COLO829 (cell line): ENCODE data around the gene OLR1.
"Not testable (repeated sequence)": the region's sequence is repeated elsewhere in the genome, so short reads cannot be mapped to it uniquely, and the experiment has no call there.

ENCODE experiments used
- DNase-seq: peaks from one replicate; pipeline ENCODE4 v3.0.0; 2012; ENCODE audit warnings: low spot score

The OLR1 gene

DNA sequence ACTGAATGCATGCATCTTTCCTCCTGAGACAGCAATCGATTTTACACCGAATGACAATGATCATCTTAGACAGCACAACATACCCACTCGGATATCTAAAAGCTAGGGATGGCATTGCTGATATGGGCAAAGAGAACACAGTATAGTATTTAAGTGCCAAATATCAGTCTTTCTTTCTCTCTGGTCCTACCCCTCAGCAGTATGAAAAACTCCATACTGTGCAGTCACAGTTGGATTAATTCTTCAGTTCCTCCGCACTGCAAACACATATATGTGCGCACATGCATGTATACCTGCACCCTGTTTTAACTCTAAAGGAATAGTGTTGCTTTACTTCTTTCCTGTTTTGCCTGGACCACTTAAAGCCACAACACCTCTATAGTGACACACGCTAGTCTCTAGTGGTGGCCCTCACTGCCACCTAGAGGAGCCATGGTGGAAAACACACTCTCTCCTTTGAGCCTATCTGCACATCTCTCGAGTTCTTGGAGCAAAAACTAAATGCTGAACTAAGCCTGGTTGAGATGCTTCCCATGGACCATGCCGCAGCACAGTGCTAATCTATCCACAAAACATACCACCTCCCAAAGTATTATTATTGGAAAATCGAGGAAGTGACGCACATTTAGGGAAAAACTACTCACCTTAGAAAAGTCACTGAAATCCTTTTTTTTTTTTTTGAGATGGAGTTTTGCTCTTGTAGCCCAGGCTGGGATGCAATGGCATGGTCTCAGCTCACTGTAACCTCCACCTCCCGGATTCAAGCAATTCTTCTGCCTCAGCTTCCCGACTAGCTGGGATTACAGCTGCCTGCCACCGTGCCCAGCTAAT is 18.8 kb upstream of the OLR1 start:
- peak; percentile 80 for DNase-seq

DNA sequence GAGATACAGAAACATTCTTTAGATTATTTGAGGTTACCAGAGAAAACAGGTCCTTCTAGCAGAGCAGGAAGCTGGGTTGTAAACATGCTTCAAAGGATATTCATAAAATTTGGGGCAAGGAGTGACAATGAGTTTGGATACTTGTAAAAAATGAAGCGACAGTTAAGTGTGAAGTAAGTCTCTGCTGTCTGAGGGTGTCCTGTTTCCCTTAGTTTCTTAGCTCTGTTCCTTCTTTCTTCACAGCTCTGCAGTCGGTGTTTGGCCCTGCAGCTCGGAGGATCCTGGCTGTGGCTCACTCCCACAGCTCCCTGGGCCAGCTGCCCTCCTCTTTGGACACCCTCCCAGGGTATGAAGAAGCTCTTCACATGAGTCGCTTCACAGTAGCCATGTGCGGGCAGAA is 17.7 kb upstream of the OLR1 start:
- no peak for DNase-seq

DNA sequence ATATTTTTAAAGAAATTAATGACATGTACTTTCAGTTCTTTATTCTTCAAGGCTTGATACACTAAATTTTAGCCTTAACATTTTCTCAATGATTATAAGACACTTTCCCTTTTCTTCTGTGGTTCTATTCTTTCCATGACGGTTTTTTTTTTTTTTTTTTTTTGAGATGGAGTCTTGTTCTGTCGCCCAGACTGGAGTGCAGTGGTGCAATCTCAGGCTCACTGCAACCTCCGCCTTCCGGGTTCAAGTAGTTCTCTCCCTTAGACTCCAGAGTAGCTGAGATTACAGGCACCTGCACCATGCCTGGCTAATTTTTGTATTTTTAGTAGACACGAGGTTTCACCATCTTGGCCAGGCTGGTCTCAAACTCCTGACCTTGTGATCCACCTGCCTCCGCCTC is 15.0 kb upstream of the OLR1 start:
- DNase-seq, result not testable (repeated sequence)

DNA sequence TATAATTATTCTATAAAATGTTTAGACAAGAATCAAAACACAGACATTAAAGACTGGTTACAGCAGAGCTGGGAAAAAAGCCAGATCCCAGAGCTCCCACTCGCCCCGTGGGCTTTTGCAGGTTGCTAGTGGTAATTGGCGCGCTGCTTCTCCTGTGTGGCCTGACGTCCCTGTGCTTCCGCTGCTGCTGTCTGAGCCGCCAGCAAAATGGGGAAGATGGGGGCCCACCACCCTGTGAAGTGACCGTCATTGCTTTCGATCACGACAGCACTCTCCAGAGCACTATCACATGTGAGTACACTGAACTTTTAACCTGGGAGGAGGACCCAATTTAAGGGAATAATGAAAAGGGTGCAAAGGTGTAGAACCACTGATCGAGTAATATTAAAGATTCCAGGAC is 14.4 kb upstream of the OLR1 start:
- DNase-seq, result no peak

DNA sequence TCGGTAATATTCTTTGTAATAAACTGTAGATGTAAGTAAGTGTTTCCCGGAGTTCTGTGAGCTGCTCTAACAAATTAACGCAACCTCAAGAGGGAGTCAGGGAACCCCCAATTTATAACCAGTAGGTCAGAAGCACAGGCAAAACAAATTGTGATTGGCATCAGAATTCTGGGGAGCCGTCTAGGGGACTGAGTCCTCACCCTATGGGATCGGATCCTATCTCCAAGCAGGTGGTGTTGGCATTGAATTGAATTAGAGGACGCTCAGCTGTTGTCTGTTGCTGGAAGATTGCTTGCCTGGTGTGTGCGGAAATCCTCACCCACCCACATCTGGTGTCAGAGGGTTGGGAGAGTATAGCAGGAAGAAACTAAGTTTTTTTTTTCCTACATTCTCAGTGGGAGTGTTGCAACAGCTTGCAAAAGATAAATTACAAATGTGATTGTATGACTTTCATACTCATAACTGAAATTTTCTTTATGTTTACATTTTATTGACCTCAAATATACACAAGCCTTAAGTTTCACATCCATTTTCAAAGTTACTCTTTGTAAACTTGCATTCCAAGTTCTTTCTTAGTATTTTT is 12.4 kb upstream of the OLR1 start:
- DNase-seq, result no peak

DNA sequence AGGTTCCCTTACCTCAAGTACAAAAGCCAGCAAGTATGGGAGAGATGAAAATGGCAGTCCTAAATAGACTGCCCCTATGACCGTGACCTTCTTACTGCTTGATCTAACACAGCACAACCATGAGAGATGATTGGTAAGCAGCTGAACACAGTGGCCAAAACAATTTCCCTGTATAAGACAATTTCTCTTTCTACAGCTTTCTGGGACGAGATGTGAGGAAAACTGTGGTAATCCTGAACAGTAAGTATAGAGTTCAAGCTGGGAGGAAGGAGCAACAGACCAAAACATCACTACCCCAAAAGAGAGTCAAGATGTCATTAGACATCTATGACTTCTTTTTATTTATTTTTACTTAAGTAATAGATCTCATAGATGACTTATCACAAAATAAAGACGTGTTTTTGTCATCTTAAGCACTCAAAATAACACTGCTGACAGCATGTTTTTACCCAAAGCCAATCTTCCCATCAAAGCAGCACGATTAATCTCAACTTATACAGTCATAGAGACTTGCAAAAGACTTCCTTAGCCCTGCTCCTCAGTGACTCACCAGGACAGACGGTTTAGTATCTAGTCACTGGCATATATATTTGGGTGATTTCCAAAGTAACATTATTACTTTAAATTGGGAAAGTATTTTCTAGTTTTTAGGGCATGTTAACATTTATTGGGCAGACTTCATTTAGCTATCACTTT is 10.6 kb upstream of the OLR1 start:
- no peak for DNase-seq

DNA sequence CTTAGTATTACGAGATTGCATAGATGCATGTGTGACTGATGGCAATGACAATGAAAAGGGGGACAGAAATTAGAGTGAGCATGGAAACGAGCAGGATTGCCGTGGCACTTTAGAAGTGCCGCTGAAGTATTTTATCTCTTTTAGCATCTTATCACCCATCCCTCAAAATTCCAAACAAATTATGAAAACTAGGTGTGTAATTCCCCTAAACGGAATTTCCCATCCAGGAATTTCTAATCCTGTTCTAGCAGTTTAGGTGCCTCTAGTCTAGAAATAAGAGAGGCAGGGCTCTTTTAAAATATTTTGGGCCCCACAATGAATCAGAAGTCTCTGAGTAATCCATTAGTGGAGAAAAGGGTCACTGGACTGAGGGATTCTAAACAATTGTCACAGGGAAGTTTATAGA is 7.8 kb upstream of the OLR1 start:
- no peak for DNase-seq

DNA sequence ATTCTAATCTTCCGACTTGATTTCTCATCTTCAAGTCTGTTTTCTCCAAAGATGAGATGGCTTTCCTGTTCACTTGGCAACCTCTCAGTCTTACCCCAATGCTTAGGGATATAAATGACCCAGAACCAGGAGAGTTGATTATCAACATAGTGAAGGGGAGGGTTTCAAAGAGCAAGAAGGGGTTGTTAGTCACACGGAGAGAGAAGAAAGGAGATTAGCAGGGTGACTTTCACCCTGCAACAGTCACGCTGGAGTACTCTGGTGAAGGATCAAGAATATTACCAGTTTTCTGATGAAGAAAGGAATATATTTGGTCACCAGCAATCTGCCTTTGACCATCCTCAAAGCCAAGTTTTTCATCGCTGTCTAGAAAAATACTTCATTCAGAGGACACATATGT is 6.9 kb upstream of the OLR1 start, which contains the start of gene TMEM52B:
Gene TMEM52B, plus strand, starts transcription at position 212 of the 400 bp plus-strand sequence. CDS start 543 bp downstream, outside the sequence.
- no peak for DNase-seq

DNA sequence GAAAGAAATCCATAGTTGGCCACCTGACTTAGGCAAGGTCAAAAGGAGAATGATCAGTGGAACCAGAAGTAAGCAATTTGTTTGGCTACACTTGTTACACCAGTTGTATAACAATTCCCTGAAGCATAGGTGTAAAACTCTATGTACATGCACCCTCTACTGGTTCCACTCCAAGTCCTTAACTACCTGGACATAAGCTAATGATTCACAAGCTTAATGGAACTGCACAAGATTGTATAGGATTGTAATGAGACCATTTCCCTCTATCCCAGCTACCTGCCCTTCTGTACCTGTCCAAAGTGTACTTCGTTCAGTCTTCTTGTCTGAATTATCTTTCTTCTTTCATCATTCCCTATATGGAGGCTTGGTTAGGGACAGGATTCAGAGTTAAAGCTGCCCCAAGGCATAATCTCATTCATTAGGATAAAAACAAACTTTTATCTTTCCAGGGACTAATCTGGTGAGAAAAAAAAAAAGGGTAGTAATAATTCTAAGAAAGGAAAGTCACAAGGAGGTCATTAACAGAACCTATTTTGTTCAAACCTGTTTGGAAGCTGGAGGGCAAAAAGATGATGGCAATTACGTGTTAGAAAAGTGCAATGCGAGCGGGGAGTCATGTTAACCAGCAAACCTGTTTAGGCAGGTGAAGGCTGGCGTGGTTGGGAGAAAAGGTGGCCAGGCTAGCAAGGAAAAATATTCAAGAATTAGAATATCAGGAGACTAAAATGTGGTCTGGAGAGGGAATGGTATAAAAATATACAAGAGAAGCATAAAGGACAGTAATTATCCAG is 4.1 kb upstream of the OLR1 start:
- DNase-seq, result no peak

DNA sequence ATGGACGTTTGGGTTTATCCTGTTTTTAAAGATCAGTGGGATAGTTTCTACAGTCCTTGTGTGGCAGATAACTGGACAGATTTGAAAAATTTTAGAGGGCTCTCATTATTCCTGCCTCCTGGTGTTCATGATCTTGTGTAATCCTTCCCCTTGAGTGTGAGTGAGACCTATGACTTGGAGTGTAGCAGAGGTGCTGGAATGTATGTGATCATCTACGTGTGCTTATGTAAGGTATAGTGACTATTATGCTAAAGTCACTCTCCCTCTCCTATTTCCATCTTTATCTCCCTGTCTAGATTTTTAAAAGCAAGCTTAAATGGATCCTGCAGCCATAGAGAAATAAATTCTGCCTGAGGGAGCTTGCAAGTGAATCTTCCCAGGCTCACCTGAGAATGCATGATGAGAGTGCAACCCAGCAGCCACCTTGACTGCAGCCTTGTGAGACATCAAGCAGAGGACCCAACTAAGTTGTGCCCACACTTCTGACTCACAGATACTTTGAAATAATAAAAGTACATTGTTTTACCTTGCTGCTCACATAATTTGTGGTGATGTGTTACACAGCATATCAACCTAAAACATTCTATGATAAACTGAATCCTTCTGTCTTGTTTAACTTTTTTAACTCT is 3.2 kb upstream of the OLR1 start:
- no peak for DNase-seq

DNA sequence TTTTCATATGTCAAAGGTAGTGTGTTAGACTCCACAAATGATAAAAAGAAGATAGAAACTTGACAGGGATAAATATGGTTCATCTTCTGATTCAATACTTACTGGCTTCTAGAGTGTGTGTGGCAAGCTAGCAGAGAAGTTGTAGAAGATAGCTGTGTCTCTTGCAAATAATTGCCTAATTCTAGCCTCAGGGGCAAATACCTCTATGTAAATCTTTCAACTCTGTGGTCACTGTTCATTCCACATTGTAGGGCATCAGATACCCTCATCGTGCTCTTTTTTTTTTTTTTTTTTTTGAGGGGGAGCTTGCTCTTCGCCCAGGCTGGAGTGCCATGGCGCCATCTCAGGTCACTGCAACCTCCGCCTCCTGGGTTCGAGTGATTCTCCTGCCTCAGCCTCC is 1.7 kb downstream of the OLR1 start:
- no peak for DNase-seq

DNA sequence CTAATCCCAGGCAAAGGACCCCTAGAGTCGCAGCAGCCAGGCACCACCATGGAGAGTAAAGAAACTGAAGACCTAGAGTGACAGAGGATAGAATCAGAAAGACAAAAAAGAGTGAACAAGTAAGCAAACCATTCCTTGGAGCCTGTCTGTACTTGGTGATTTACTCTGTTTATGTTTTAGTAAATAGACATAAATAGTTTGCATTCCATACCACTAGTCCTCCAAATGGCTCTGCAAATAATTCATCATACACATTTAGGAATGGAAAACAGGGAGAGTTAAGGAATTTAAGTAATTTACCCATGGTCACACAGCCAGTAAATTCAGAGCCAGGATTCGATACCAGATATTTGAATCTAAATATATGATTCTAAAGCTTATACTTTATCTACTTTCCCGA is 2.8 kb downstream of the OLR1 start:
- DNase-seq, result no peak

DNA sequence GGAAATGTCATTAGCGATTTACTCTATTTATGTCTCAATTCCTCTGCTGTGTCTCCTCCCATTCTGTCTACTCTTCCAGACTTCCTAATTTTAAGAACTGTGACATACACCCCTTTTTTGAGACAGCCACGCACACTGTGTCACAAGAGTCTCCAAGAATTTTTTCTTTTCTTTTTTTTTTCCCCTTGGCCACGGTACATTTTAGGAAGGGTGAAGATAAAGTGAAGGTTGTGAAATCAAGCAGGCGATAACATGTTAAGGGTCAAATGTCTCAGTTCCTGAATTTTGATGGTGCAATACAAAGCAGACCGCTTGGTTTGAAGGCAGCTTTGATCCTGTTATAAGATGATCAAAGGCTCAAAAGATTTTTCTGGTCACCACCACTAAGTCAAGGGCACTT is 4.3 kb downstream of the OLR1 start:
- DNase-seq, result no peak

DNA sequence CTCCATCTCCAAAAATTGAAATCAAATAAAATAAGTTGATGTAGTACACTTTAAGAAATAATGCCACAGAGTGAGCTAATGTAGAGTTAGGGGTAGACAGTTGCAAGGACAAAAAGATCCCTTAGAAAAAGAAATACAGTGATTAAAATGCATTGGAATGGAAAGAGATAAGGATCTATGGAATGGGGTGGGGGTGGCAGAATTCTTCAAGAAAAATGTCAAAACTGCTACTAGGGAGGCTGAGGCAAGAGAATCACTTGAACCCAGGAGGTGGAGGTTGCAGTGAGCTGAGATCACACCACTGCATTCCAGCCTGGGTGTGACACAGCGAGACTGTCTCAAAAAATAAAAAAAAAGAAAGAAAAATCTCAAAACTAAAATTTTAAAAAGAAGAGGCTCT is 6.5 kb downstream of the OLR1 start:
- DNase-seq, result no peak

DNA sequence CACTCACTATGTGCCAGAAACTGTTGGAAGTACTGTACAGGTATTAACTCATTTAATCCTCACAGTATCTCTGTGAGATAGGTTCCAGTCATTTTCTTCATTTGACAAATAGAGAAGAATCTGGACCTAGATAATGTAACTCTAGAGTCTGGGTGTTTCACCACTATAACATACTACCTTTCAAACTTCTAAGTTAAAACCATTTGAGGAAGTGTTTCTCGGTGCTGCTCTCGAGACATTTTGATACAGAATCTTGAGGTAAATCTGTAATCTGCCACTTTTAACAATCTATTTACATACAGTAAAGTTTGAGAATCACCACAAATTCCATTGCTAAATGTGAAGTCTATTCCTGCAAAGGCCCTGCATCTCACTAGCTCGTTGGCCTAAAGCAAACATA is 8.8 kb downstream of the OLR1 start:
- DNase-seq, result no peak

DNA sequence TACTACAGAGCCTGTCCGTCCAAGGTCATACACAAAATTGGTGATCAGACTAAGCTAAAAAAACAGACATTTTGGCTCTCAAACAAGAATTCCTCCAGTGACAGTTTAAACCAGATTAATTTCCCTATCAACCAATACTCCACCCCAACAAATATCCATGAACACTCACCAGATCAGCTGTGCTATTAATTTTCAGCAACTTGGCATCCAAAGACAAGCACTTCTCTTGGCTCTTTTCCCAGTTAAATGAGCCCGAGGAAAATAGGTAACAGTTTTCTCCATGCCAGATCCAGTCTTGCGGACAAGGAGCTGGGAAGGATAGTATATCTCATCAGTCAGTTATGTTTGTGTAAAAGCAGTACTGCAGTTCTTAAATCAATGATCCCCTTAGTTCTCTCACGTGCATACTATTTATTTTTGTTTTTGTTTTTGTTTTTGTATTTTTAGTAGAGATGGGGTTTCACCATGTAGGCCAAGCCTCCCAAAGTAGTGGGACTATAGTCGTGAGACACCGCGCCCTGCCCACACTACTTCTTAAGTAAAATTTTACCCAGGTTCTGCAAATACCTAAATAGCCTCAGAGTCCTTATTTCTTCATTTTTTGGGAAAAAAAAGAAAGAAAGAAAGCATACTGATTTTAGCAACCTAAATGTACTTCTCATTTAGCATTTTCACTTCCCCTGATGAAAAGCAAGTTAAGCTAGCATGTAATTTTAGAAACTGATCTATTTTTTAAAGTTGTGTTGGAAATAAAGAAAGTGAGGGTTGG is 11.1 kb downstream of the OLR1 start:
- DNase-seq, result no peak

DNA sequence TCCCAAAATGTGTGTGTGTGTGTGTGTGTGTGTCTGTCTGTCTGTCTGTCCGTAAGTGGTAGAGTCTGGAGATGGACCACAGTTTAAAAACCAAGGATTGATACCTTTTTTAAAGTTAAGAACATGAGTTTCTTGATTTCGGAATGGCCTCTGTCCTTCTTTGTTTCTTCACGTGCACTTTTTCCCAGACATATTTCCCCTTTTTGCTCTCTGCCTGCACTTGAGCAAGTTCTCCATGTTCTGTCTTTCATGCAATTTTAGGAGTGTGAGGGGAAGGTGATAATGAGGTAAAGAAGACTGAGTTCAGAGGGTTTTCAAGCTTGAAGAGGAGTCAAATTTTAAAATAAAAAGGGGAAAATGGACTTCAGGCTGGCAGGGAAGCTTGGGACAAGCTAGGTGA is 12.7 kb downstream of the OLR1 start:
- DNase-seq, result no peak

DNA sequence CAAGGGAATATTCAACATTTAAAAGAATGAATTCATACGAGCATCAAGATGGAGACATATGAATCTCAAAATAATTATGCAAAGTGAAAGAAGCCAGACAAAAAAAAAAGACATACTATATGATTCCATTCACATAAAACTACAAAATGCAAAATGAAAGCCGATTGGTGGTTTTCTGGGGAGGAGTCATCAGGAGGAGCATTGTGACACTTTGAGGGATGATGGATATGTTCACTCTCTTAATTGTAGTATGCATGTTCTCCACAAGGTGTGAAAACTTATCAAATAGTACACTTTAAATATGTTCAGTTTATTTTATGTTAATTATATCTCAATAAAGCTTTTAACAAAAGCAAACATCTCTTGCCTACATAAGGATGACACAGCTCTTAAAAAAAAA is 13.5 kb downstream of the OLR1 start:
- DNase-seq, result no peak

DNA sequence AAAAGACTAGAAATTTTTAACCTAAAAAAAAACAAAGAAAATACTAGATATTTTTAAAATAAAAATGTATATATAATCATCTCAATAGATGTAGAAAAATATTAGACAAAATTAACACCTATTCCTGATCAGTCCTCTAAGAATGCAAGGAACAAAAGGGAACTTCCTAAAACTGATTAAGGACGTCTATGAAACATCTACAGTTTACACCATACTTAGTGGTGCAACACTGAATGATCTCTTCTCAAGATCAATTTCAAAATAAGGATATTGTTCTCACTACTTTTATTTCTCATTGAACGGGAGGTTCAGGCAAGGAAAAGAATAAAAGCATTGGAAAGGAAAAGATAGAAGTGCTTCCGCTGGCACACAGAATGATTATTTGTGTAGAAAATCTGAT is 16.0 kb downstream of the OLR1 start:
- no peak for DNase-seq

DNA sequence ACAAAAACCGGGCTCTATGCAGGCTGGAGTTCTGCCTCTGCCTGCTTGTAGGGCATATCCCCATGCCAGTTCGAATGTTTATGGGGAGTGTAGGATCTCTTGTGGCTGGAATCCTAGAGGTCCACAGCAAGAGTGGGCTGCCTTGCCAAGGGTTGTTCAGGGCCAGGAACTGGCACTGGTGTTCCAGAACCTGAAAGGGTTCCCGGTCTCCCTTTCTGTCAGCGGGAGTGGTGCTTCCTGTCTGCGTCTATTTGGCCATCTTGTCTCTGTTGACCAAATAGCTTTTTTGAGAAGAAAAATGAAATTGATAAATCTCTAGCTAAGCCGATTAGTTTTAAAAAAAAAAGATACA is 17.8 kb downstream of the OLR1 start:
- no peak for DNase-seq
